Measurements from ENCODE around the gene C15orf39. TPM values are rescaled to one million over a fixed set of nuclear protein-coding genes. Genes with fewer than 3 reads are reported as not detected.

Gene C15orf39
- total and polyA plus RNA-seq, 2 of the 13 experiments (the other 11 are each of a cell fraction or from before 2014, with no cell fraction given), result 6.2 to 13.5 TPM

- TF ChIP-seq HMGXB4 (CRISPR knock-in tag; IDR thresholded peaks at IDR 0.05; ENCODE audit: borderline replicate concordance in 1 of 2, low read depth in 1 of 2) (peak in 1 of 2 experiments; percentile 31; a peak in 1 of 4 replicates), ETV5 (CRISPR knock-in tag; IDR thresholded peaks at IDR 0.05; ENCODE audit: borderline replicate concordance) (peak; percentile 52; the same call in 1 of the 2 replicates), ARID5B (CRISPR knock-in tag; IDR thresholded peaks at IDR 0.05) (peak; percentile 34; the same call in 1 of the 2 replicates), PRDM15 (CRISPR knock-in tag; IDR thresholded peaks at IDR 0.05) (no peak), HDAC2 (CRISPR knock-in tag; IDR thresholded peaks at IDR 0.05) (peak; percentile 48; the same call in 1 of the 2 replicates), AFF4 (CRISPR knock-in tag; IDR thresholded peaks at IDR 0.05) (no peak), CREM (IDR thresholded peaks at IDR 0.05) (peak; percentile 54; the same call in 1 of the 2 replicates), CREM (CRISPR knock-in tag; IDR thresholded peaks at IDR 0.05) (no peak), ZNF282 (IDR thresholded peaks at IDR 0.05; ENCODE audit: partially characterized antibody) (no peak), UBTF (CRISPR knock-in tag; IDR thresholded peaks at IDR 0.05) (peak; percentile 54), THAP11 (CRISPR knock-in tag; IDR thresholded peaks at IDR 0.05) (peak; percentile 17; the same call in 1 of the 2 replicates)
These were observed 19.2 kb upstream of the C15orf39 start (continued) for GRCh38 chr15:75182187-75183131.

All from HepG2 (cell line).